ENCODE measurements around the gene TTC29.
"Not testable (repeated sequence)": the region's sequence is repeated elsewhere in the genome, so short reads cannot be mapped to it uniquely, and the experiment has no call there.

The TTC29 gene

DNA sequence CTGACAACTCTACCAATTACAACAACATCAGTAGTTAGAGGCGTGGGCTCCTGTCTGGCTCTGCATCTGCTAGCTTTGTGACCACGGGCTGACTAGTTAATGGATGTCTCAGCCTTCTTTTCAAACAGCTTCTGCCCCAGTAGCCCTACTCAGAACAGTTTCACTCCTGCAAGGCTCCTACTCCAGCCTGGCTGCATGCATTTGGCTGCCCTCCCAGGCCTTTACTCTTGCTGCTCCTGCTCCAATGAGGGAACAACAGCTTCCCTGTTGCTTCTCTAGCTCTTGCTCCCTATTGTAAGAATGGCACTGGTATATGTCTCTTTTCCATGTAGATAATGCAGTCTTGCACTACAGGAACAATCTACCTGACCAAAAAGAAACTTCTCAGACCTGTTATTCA lies 93.3 kb downstream of the TTC29 start:
- DNase-seq, result no peak

DNA sequence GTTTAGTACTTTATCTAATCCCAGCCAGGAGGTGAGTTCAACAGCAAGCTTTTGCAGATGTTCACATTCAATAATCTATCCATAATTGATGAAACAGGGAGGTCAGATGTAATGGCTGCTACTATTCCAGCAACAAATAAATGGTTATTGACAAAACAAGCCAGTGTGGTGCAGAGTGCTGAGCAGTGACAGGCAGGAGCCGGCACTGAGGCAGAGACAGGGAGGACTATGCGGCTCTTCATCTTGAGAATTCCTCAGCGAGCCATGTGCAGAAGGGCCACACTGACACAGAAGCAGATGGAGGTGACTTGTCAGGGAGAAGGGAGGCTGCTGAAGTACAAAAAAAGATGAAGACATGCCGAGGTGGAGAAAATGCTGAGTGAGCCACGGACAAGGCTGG lies 98.3 kb downstream of the TTC29 start:
- DNase-seq, result no peak

GRCh38 chr4:146846882-146847281 lies 98.8 kb downstream of the TTC29 start:
- no peak for DNase-seq

GRCh38 chr4:146844761-146845160 lies 100.9 kb downstream of the TTC29 start:
- no peak for DNase-seq

GRCh38 chr4:146842876-146843275 lies 102.8 kb downstream of the TTC29 start:
- no peak for DNase-seq

DNA sequence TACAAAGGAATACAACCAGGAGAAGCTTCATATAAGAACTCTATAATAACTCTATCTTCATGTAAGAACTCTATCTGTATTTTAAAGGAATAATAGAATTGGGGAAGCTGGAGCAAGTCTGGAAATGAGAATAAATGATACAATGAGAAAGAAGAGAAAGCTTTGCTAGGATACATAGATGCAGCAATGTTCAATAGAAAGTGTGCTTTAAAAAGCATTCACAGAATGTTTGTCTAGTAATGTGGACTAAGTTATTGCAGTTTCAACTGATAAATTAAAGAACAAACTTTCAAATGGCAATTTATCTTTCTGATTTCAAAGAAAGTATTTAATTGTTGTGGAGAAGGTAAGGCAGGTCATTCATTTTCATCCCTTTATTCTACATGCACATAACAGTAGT lies 104.9 kb downstream of the TTC29 start:
- DNase-seq, result no peak

GRCh38 chr4:146835096-146835495 lies 110.6 kb downstream of the TTC29 start:
- DNase-seq, result no peak

- no peak for DNase-seq
These were observed 111.2 kb downstream of the TTC29 start for GRCh38 chr4:146834263-146835034.

GRCh38 chr4:146833530-146833929 lies 112.1 kb downstream of the TTC29 start:
- DNase-seq, result no peak

- not testable (repeated sequence) for DNase-seq
These were observed 122.7 kb downstream of the TTC29 start for GRCh38 chr4:146822980-146823379.

DNA sequence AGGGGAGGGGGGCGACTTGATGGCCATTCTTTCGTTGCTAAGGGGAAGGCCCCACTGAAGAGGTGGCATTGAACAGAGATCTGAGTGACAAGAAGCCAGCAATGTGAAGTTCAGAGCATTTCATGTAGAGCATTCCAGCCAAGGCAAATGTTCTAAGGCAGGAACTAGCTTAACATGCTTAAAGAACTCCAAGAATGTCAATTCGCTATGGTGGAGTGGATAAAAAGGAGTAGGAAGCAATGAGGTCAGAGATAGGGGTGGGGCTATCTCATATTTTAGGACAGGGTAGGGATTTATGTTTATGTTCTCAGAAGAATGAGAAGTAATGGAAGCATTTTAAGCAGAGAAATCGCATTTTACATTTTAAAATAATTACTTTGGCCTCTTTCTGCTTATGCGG lies 130.9 kb downstream of the TTC29 start:
- DNase-seq, result no peak

GRCh38 chr4:146795711-146796110 lies 150.0 kb downstream of the TTC29 start:
- no peak for DNase-seq

DNA sequence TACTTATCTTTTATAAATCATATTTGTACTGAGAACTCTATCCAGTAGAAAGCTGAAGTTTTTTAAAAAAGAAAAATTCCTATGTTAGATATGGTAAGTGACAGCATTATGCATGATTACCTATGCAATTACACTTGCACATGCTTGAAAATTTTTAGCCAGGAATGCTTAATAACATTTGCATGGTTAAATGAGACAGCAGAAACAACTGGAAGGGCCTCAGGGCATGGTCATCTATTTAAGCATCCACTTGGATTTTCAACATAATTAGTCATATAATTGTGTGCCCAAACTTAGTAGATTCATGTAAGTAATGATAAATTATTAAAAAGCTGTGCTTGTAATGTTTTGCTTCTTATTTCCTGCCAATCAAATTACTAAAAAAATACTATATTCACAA lies 151.9 kb downstream of the TTC29 start:
- DNase-seq, result no peak

DNA sequence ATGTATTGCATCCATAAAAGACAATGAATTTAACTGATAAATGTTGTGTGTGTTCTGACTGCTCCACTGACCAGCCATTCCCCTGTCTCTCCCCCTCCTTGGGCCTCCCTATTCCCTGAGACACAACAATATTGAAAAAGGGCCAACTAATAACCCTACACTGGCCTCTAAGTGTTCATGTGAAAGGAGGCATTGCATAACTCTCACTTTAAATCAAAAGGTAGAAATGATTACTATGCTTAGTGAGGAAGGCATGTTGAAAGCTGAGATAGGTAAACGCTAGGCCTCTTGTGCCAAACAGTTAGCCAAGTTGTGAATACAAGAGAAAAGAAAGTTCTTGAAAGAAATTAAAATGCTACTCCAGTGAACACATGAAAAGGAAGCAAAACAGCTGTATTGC lies 154.2 kb downstream of the TTC29 start:
- no peak for DNase-seq

DNA sequence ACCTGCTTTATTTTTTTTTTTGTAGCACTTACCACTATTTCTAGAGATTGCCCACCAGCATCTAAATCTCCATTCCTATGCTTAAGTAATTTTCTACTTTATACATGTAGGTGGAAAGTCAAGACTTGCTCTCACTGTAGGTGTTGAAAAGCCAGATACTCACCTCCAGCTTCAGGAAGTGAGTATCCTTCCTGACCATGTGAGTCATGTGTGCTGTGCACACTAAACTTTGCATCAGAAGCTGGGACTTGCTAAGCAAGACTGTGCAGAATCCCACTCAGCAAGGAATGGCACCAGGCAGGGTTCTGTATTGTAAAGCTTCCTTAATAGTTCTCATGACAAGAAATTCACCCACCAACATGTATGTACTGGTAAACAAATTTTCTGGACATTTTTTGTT lies 155.1 kb downstream of the TTC29 start:
- no peak for DNase-seq

- DNase-seq, result no peak
These were observed 157.9 kb downstream of the TTC29 start for GRCh38 chr4:146787731-146788130.

- no peak for DNase-seq
These were observed 169.0 kb downstream of the TTC29 start for GRCh38 chr4:146776691-146777090.

DNA sequence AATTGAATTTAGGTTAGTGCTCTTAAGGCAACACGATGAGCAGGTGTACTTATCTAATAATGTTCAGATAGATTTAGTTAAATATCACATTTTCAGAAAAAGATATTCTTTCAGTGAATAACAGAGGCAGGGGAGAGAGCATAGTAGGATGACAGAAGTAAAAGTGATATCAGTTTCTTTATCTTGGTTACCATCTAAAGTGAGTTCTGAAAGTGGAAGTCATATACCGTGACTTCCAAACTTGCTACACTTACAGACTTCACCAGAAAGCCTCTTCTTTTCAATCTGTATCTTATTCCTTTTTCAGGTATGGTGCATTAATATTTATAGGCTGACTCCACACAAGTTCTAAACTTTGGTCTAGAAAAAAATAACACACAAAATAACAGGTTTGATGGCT lies 182.1 kb downstream of the TTC29 start:
- no peak for DNase-seq

GRCh38 chr4:146762016-146762415 lies 183.6 kb downstream of the TTC29 start:
- no peak for DNase-seq

GRCh38 chr4:146742416-146742815 lies 203.2 kb downstream of the TTC29 start:
- DNase-seq, result no peak

GRCh38 chr4:146739182-146739581 lies 206.5 kb downstream of the TTC29 start:
- no peak for DNase-seq

DNA sequence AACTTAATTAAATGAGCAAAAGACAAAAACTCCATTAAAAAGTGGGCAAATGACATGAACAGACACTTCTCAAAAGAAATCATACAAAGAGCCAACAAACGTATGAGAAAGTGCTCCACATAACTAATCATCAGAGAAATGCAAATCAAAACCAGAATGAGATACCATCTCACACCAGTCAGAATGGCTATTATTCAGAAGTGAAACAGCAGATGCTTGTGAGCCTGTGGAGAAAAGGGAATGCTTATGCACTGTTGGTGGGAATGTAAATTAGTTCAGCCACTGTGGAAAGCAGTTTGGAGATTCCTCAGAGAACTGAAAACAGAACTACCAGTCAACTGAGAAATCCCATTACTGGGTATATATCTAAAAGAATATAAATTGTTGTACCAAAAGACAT lies 222.1 kb downstream of the TTC29 start:
- not testable (repeated sequence) for DNase-seq

GRCh38 chr4:146709956-146710355 lies 235.7 kb downstream of the TTC29 start:
- DNase-seq, result no peak

- DNase-seq, result no peak
These were observed 245.8 kb downstream of the TTC29 start for GRCh38 chr4:146699910-146700309.
